ENCODE measurements around the gene FIBCD1. TPM values are rescaled to one million over a fixed set of nuclear protein-coding genes. Genes with fewer than 3 reads are reported as not detected.

Gene FIBCD1
- total and polyA plus RNA-seq, 8 donors: 0.18 to 6.4 (median 0.41) TPM; not detected in 4

- Histone ChIP-seq H3K4me3 (no peak overlapping the region), H3K27ac (no peak overlapping the region), H3K36me3 (peaks cover 0 to 10% (median 9%) of the 10 kb centered on the region in 4 donors), H3K9me3 (no peaks in the 10 kb centered on the region), H3K4me1 (peaks cover 18 to 53% (median 32%) of the 10 kb centered on the region in 4 donors), H3K27me3 (peaks cover 0 to 58% (median 39%) of the 10 kb centered on the region in 3 donors)
- intact Hi-C loops (cut with DNase I; ENCODE audit: low total_unique reads): no loop called here
- 60 to 81% (median 69%) methylated on average over 17 to 29 of the region's 29 CpGs for WGBS, 5 donors
- no peak for DNase-seq
- TF ChIP-seq EP300 (IDR thresholded peaks at IDR 0.05) (no peak), POLR2A (IDR thresholded peaks at IDR 0.05) (no peak), POLR2AphosphoS5 (IDR thresholded peaks at IDR 0.05) (no peak)
- TF ChIP-seq, protein P1, sequence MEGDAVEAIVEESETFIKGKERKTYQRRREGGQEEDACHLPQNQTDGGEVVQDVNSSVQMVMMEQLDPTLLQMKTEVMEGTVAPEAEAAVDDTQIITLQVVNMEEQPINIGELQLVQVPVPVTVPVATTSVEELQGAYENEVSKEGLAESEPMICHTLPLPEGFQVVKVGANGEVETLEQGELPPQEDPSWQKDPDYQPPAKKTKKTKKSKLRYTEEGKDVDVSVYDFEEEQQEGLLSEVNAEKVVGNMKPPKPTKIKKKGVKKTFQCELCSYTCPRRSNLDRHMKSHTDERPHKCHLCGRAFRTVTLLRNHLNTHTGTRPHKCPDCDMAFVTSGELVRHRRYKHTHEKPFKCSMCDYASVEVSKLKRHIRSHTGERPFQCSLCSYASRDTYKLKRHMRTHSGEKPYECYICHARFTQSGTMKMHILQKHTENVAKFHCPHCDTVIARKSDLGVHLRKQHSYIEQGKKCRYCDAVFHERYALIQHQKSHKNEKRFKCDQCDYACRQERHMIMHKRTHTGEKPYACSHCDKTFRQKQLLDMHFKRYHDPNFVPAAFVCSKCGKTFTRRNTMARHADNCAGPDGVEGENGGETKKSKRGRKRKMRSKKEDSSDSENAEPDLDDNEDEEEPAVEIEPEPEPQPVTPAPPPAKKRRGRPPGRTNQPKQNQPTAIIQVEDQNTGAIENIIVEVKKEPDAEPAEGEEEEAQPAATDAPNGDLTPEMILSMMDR (IDR thresholded peaks at IDR 0.05): no peak
Observed at GRCh38 chr9:130897848-130898551, 41.0 kb downstream of the FIBCD1 start.

GRCh38 chr9:130897105-130897751 lies 41.8 kb downstream of the FIBCD1 start:
- Histone ChIP-seq H3K9me3 (no peaks in the 10 kb centered on the region), H3K36me3 (peaks cover 4 to 18% (median 17%) of the 10 kb centered on the region in 4 donors)
- intact Hi-C loops (cut with DNase I; ENCODE audit: low total_unique reads): no loop called here

GRCh38 chr9:130896233-130897014 lies 42.6 kb downstream of the FIBCD1 start, which contains the start of gene QRFP:
Gene QRFP, minus strand, starts transcription at chr9:130896812. Its CDS starts 2,974 bp downstream, at chr9:130893838.
- WGBS, 5 donors: 66 to 74% (median 68%) methylated on average over 15 to 27 of the region's 27 CpGs
- H3K4me1 ChIP-seq: peaks cover 18 to 54% (median 36%) of the 10 kb centered on the region in 4 donors
- no peak within 1 kb of the TSS for H3K4me3 ChIP-seq
- TF ChIP-seq POLR2A (IDR thresholded peaks at IDR 0.05) (no peak), EP300 (IDR thresholded peaks at IDR 0.05) (no peak), POLR2AphosphoS5 (IDR thresholded peaks at IDR 0.05) (no peak)
- TF ChIP-seq, protein P1 (IDR thresholded peaks at IDR 0.05): no peak
- no peaks in the 10 kb centered on the region for H3K9me3 ChIP-seq
- no peak for DNase-seq
- intact Hi-C loops (cut with DNase I; ENCODE audit: low total_unique reads): no loop called here
- H3K27ac ChIP-seq: no peak within 1 kb of the TSS
- peaks cover 0 to 42% (median 24%) of the 10 kb centered on the region in 3 donors for H3K27me3 ChIP-seq
- peaks cover 6 to 26% (median 24%) of the 10 kb centered on the region in 4 donors for H3K36me3 ChIP-seq

More at GRCh38 chr9:130897105-130897751, 41.8 kb downstream of the FIBCD1 start:
- no peak for DNase-seq
- H3K27ac ChIP-seq: no peak overlapping the region
- peaks cover 0 to 50% (median 32%) of the 10 kb centered on the region in 3 donors for H3K27me3 ChIP-seq
- H3K4me3 ChIP-seq: no peak overlapping the region
- H3K4me1 ChIP-seq: peaks cover 18 to 54% (median 36%) of the 10 kb centered on the region in 4 donors
- TF ChIP-seq POLR2AphosphoS5 (IDR thresholded peaks at IDR 0.05) (no peak), EP300 (IDR thresholded peaks at IDR 0.05) (no peak), POLR2A (IDR thresholded peaks at IDR 0.05) (no peak)
- TF ChIP-seq, protein P1 (IDR thresholded peaks at IDR 0.05): no peak
- 74 to 83% (median 76%) methylated on average over 16 of the region's 16 CpGs for WGBS, 5 donors

Data from stomach (tissue), 9 donors.